ENCODE results near the gene GYG2.

GYG2 gene

DNA sequence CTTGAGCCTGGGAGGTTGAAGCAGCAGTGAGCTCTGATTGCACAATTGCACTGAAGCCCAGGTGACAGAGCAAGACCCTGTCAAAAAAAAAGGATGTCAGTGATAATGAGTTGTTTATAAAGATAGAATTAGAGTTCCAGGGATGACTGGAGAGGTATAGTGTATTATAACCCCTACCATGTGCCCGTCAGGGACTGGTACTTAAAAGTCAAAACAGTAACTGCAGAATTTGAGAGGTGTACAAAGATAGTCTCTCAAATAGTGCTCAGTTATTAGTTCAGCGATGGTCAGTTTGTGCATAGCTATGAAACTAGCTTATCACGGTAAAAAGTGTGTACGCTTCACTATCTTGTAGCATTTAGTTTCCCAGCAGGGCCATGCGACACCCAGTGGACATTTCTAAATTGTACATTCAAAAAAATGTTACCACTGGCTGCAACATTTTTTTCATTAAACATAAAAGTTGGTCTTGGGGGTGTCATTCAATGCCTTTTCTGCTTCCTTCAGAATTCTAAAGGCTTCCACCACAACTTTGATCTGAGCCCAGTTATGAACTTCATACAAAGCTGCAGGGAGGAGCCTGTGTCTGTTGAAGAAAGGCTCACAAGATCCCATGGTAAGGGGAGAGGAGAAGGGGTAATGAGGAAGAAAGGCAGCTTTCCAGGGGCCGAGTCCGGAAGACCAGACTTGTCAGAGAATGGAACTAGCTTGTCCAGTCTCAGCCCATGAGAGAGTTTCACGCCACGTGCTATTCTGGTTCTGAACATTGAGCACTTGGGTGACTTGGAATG lies 9.2 kb upstream of the GYG2 start:
- no peak for FAIRE-seq

DNA sequence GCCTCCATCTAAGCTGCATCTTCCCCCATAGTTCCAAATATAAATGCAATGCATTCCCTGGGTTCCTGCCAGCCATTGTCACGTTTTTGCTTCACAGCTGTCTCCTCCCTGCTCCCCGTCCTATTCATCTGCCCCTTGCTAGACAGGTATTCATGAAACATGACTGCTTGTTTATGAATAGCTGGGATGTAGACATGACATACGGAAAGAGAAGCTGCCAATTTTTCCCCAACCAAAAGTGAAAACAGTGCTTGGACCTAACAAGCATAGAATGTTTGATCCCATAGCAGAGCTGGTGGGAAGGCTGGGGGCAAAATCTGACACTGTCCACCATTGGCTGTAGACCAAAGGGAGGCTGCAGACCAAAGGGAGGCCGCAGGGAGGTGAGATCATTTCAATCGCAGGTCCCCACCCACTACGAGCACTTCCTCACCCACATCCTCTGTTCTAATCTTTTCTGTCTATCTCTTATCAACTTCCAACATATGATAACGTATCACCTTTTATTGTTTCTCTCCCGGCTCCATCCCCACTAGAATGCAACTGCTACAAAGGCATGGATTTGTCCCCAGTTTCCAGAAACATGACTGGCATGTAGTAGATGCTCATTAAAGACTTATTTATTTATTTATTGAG lies 8.5 kb upstream of the GYG2 start:
- FAIRE-seq, result no peak

- no peak for FAIRE-seq
Observed at GRCh38 chrX:2823795-2824386, 4.8 kb upstream of the GYG2 start.

GRCh38 chrX:2824886-2825285 lies 3.8 kb upstream of the GYG2 start:
- no peak for FAIRE-seq

DNA sequence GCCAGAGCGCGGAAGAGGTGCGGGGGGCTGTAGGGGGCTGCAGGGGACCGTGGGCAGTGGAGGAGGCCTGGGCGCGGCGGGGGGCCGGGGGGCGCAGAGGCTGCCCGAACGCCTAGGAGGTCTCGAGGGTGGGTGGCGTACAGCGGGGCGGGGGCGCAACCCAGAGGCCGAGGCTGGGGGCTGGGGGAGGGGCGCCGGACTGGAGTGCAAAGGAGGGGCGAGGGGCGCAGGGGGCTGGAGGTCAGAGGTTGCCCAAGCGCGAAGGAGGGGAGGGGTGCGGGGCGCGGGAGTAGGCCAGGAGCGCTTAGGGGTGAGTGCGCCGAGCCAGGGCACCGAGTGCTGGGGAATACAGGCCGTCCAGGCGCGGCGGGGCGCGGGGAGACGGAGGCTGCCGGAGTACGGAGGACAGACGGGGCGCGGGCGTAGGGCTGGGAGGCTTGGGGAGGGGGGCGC lies 255 bp downstream of the GYG2 start:
- no peak for FAIRE-seq

DNA sequence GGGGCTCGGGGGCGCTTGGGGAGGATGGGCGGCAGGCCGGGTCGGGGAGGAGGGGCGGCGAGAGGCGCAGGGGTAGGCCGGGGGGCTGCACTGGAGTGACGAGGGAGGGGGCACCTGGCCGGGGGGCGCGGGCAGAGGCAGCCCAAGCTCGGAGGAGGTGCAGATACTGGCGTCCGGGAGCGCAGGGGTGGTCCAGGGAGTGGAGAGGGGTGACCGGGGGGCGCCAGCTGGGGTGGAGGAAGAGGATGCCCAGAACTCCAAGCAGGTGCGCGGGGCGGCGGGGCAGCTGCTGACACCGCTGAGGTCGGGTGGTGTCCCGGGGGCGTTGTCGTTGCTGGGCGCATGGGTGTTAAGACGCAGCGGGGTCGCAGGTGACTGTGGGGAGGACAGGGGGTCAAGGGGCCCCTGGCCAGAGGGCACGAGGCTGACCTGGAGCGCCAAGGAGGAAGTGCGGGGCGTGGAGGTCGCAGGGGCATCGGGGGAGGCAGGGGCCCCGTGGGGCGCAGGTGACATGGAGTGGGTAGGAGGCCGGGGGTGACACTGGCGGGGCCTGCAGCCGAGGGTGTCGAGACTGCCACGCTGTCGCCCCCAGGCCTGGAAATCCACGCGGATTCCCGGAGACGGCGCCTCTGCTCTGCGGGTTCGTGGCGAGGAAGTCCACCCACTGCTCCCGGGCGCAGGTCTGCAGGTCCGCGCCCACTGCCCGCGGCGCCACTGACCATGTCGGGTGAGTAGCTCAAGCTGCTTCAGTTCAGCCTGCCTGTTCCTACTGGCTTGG lies 928 bp downstream of the GYG2 start:
- no peak for FAIRE-seq

- no peak for FAIRE-seq
Observed at GRCh38 chrX:2831471-2832228, 2.9 kb downstream of the GYG2 start.

- FAIRE-seq, result no peak
Observed at GRCh38 chrX:2837961-2838360, 9.2 kb downstream of the GYG2 start.

- no peak for FAIRE-seq
Observed at GRCh38 chrX:2840961-2841360, 12.2 kb downstream of the GYG2 start.

DNA sequence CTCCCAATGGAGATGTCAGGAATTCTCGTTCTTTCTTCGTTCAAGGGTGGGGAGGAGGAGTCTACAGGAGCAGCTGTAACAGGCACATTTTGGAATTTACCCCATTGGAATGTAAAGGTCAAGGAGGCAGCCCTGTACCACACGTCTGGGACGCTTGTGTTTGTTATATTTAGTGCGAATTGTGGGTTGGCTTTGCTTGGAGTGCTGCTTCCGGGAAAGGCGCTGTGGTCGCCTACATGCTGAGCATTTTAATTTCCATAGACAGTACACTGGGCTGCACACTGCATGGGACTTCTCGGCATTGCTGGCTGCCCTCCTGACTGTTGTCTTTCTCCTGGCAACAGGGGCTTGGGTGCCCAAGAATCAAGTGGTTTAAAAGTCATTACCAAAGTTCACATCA lies 12.8 kb downstream of the GYG2 start:
- FAIRE-seq, result no peak

DNA sequence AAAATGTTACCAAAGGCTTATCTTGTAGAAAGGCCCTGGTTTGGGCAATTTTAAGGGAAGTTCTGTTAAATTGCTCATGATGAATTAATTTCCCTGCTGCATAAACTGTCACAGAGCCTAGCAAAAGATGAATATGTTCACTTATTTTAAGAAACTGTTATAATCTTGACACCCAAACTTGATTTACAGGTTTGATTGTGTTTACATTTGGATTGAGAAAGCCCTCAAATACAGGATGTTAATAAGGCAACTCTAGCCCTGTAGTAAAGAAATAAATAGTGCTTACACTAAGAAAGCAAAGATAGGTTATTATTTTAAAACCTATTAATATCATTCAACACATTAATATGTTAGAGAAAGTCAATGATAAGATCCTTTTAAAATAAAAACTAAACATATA lies 18.3 kb downstream of the GYG2 start:
- FAIRE-seq, result no peak

DNA sequence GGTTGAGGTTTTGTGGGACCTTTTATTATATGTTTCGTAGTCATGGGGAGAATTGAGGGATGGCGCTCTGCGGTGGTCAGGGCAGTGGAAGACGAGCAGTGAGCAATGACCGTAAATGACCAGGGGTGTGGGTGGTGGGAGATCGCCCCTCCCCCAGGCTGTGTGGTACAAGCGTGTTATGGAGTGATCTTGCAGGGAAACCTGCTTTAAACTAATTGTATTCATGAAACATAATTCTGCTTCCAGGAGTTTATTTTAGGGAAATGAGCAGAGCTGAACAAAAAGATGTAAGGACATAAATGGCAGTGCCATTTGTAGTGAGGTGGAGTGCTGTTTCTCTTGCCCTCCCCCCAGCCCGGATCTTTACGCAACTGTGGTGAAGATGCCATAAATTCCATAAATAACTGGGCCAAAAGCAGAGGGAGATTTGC lies 20.2 kb downstream of the GYG2 start:
- FAIRE-seq, result no peak

DNA sequence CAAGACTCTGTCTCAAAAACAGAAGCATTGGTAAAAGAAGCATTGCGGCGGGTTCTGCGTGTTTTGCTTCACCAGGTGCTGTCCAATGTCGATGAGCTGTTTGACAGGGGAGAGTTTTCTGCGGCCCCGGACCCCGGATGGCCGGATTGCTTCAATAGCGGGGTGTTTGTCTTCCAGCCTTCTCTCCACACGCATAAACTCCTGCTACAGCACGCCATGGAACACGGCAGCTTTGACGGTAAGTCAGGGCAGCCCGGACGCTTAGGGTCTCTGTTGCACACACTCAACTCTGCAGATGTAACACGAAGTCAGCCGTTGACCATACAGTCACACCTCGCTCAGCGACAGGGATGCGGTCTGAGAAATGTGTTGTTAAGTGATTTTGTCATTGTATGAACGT lies 26.2 kb downstream of the GYG2 start:
- FAIRE-seq, result no peak

DNA sequence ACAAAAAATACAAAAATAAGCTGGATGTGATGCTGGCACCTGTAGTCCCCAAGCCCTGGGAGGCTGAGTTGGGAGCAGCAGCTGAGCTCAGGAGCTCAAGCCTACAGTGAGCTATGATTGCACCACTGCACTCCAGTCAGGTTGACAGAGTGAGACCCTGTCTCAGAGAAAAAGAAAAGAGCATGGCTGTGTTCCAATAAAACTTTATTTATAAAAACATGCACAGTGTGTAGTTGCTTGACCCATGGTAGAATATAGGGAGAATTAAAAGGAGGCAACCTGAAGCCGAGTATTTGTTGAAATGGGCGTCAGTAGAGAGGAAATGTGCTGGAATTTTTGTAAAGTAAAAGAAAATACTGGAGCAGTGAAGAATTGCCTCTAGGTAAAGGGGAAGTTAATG lies 27.0 kb downstream of the GYG2 start:
- no peak for FAIRE-seq

DNA sequence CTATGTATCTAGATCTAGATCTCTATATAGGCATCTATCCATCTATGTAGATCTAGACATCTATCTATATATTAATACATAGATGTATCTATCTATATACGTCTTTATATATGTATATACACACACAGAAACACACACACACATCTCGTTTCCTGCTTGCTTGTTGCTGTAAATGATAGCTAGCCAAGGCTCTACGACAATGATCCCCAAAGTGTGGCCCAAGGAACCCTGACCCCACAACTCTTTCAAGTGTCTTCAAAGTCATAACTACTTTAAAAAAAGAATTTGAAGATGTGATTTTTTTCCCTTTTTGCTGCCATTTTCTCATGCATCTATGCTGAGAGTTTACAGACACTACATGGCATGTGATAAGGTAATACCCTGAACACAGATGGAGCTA lies 28.8 kb downstream of the GYG2 start:
- FAIRE-seq, result no peak

DNA sequence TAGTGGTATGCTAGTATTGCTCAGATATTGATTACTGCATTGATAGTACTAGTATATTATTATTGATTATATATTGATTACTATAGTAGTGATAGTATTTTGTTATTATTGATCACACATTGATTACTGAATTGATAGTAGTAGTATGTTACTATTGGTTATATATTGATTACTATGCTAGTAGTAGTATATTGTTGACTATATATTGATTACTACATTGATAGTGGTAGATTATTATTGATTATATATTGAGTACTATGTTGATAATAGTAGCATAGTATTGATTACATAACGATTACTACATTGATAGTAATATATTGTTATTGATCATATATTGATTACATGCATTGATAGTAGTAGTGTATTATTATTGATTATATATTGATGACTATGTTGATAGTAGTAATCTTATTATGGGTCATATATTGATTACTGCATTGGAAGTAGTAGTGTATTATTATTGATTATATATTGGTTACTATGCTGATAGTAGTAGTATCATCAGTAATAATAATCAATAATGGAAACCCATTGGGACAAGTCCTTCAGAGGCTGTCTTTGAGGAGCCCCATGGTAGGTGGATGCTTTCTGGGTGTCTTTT lies 30.6 kb downstream of the GYG2 start:
- no peak for FAIRE-seq

DNA sequence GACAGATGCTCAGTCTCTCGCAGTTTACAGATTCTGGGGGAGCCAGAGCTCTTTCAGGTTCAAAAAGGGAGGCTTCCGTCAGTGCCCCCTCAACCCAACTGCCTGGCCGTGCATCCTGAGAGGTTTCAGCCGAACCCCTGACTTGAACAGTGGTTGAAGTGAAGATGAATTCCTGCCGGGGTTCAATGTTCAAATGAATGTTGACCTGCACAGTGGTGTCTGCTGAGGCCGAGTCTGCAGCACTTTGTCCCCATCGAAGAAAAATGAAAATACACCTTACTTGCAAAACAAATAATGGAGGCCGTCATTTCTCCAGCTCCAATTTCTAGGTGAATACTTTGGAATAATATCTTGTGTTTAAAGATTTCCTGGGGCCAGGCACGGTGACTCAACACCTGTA lies 33.7 kb downstream of the GYG2 start:
- no peak for FAIRE-seq

- FAIRE-seq, result no peak
Observed at GRCh38 chrX:2863646-2864045, 34.9 kb downstream of the GYG2 start.

- no peak for FAIRE-seq
Observed at GRCh38 chrX:2867206-2867605, 38.5 kb downstream of the GYG2 start.

- no peak for FAIRE-seq
Observed at GRCh38 chrX:2870650-2871049, 41.9 kb downstream of the GYG2 start.

GRCh38 chrX:2871831-2872230 lies 43.1 kb downstream of the GYG2 start:
- no peak for FAIRE-seq

GRCh38 chrX:2872671-2873277 lies 44.0 kb downstream of the GYG2 start:
- no peak for FAIRE-seq

Data from islet of Langerhans (tissue), 1 donor.